HepG2 (cell line): ENCODE data around the gene HCFC1R1. TPM values are rescaled to one million over a fixed set of nuclear protein-coding genes. Genes with fewer than 3 reads are reported as not detected.

Experiments
- ARID4A ChIP-seq: sonication (generic); formaldehyde crosslinking; IDR thresholded peaks from 2 replicates; pipeline ENCODE4 v1.5.0; 2020; ENCODE audit warnings: mild to moderate bottlenecking, missing genetic modification reagents, borderline replicate concordance
- CAMTA2 ChIP-seq: sonication (generic); formaldehyde crosslinking; IDR thresholded peaks from 2 replicates; pipeline ENCODE4 v1.4.0; 2020; ENCODE audit warnings: mild to moderate bottlenecking, missing genetic modification reagents, borderline replicate concordance
- HDAC2 ChIP-seq: sonication (generic); formaldehyde crosslinking; IDR thresholded peaks from 2 replicates; pipeline ENCODE4 v1.4.0; 2020; ENCODE audit warnings: missing genetic modification reagents
- KLF13 ChIP-seq: sonication (generic); formaldehyde crosslinking; IDR thresholded peaks from 2 replicates; pipeline ENCODE4 v1.4.0; 2020; ENCODE audit warnings: mild to moderate bottlenecking, missing genetic modification reagents
- KLF6 ChIP-seq: IDR thresholded peaks from 2 replicates; pipeline ENCODE4 v1.8.0; 2016; ENCODE audit warnings: missing biosample characterization, missing genetic modification reagents
- MIER2 ChIP-seq: IDR thresholded peaks from 2 replicates; pipeline ENCODE4 v1.6.1; 2016; ENCODE audit warnings: missing biosample characterization, missing genetic modification reagents
- MXD3 ChIP-seq: IDR thresholded peaks from 2 replicates; pipeline ENCODE4 v1.6.1; 2016; ENCODE audit warnings: mild to moderate bottlenecking, missing biosample characterization, missing genetic modification reagents
- MZF1 ChIP-seq: sonication (generic); formaldehyde crosslinking; IDR thresholded peaks from 2 replicates; pipeline ENCODE4 v1.8.1; 2023; ENCODE audit warnings: mild to moderate bottlenecking, missing genetic modification reagents, borderline replicate concordance
- NR1H2 ChIP-seq: sonication (generic); formaldehyde crosslinking; IDR thresholded peaks from 2 replicates; pipeline ENCODE4 v1.8.1; 2022; ENCODE audit warnings: low read depth, missing genetic modification reagents, borderline replicate concordance
- NR2F2 ChIP-seq: IDR thresholded peaks from 2 replicates; pipeline ENCODE4 v1.6.1; 2012; ENCODE audit warnings: low read depth, inconsistent platforms, borderline replicate concordance
- SATB2 ChIP-seq: sonication (generic); formaldehyde crosslinking; IDR thresholded peaks from 2 replicates; pipeline ENCODE4 v1.5.0; 2020; ENCODE audit warnings: missing genetic modification reagents
- U2AF2 ChIP-seq: fragments of 200-400 bp; formaldehyde crosslinking; IDR thresholded peaks from 2 replicates; pipeline ENCODE4 v1.6.1; 2017; ENCODE audit warnings: low read depth, mild to moderate bottlenecking, low read length
- ZMYM3 ChIP-seq: sonication (generic); formaldehyde crosslinking; IDR thresholded peaks from 2 replicates; pipeline ENCODE4 v1.5.1; 2020; ENCODE audit warnings: mild to moderate bottlenecking, missing genetic modification reagents
- ZNF12 ChIP-seq: sonication (generic); formaldehyde crosslinking; IDR thresholded peaks from 2 replicates; pipeline ENCODE4 v1.5.0; 2020; ENCODE audit warnings: missing genetic modification reagents
- ZNF274 ChIP-seq: sonication (generic); formaldehyde crosslinking; IDR thresholded peaks from 2 replicates; pipeline ENCODE4 v1.5.1; 2020; ENCODE audit warnings: mild to moderate bottlenecking, missing genetic modification reagents
- ZNF44 ChIP-seq: sonication (generic); formaldehyde crosslinking; IDR thresholded peaks from 2 replicates; pipeline ENCODE4 v1.5.1; 2020; ENCODE audit warnings: mild to moderate bottlenecking, missing genetic modification reagents
- ZNF569 ChIP-seq: sonication (generic); formaldehyde crosslinking; IDR thresholded peaks from 2 replicates; pipeline ENCODE4 v1.5.0; 2020; ENCODE audit warnings: mild to moderate bottlenecking, missing genetic modification reagents, moderate library complexity, borderline replicate concordance
- ZSCAN5A ChIP-seq: sonication (generic); formaldehyde crosslinking; IDR thresholded peaks from 2 replicates; pipeline ENCODE4 v1.8.0; 2022; ENCODE audit warnings: mild to moderate bottlenecking, missing genetic modification reagents, borderline replicate concordance
- polyA plus RNA-seq, 8 experiments: library from polyadenylated mRNA; depleted of rRNA in 3 of 8; stranded (reverse) in 7 of 8; unstranded in 1 of 8; fragments of >200 nt; fragmentation: Illumina TruSeq in 4 of 8; extraction: Trizol in 4 of 8; gene quantifications; 2 replicates each; pipeline versions ENCODE4 v1.2.1 to v1.2.3, GENCODE V29; 2011 to 2016; ENCODE audit warnings: low read depth in 4 of 8, missing spikeins in 1 of 8, mixed read lengths in 1 of 8; ENCODE audit not compliant: insufficient read depth in 1 of 8
- total RNA-seq, 5 experiments: library from RNA; depleted of rRNA; stranded (reverse); fragments of >200 nt; fragmentation: Illumina TruSeq; extraction: Trizol; gene quantifications; 2 replicates each; pipeline ENCODE4 v1.2.3, GENCODE V29; 2016; ENCODE audit warnings: low read depth in 1 of 5
- TF ChIP-seq, protein P1 (sequence below): sonication (generic); formaldehyde crosslinking; IDR thresholded peaks from 2 replicates; pipeline ENCODE4 v1.5.0; 2020; ENCODE audit warnings: missing genetic modification reagents
- TF ChIP-seq, protein P2 (sequence below): sonication (generic); formaldehyde crosslinking; IDR thresholded peaks from 2 replicates; pipeline ENCODE4 v1.4.0; 2020; ENCODE audit warnings: missing genetic modification reagents
- TF ChIP-seq, protein P3 (sequence below): sonication (generic); formaldehyde crosslinking; conservative IDR thresholded peaks from 2 replicates; pipeline ENCODE4 v1.4.0; 2020; ENCODE audit warnings: missing genetic modification reagents

HCFC1R1 gene
- total and polyA plus RNA-seq, 2 of the 13 experiments (the other 11 are each of a cell fraction or from before 2014, with no cell fraction given): 13.8 to 16.1 TPM

GRCh38 chr16:3065069-3065741 lies 41.5 kb upstream of the HCFC1R1 start, which contains the start of gene IL32 (continued):
- TF ChIP-seq ZNF569 (CRISPR knock-in tag) (no peak), NR1H2 (CRISPR knock-in tag) (no peak), ZNF44 (CRISPR knock-in tag) (no peak), NR2F2 (peak; percentile 12; the same call in 1 of the 2 replicates), MZF1 (no peak), HDAC2 (CRISPR knock-in tag) (peak; percentile 67), KLF13 (no peak), ZNF274 (no peak), U2AF2 (no peak), CAMTA2 (CRISPR knock-in tag) (no peak), MXD3 (CRISPR knock-in tag) (0 out of 2 replicates have a peak, but pooled peaks have one; percentile 25), ZMYM3 (peak; percentile 52; the same call in 1 of the 2 replicates), ZSCAN5A (CRISPR knock-in tag) (no peak), KLF6 (CRISPR knock-in tag) (peak; percentile 72; the same call in 1 of the 2 replicates), MIER2 (CRISPR knock-in tag) (no peak), ARID4A (CRISPR knock-in tag) (peak; percentile 83; the same call in 1 of the 2 replicates), ZNF12 (CRISPR knock-in tag) (no peak), SATB2 (CRISPR knock-in tag) (no peak)
- TF ChIP-seq, protein P1, sequence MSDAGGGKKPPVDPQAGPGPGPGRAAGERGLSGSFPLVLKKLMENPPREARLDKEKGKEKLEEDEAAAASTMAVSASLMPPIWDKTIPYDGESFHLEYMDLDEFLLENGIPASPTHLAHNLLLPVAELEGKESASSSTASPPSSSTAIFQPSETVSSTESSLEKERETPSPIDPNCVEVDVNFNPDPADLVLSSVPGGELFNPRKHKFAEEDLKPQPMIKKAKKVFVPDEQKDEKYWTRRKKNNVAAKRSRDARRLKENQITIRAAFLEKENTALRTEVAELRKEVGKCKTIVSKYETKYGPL (CRISPR knock-in tag): no peak
- TF ChIP-seq, protein P2, sequence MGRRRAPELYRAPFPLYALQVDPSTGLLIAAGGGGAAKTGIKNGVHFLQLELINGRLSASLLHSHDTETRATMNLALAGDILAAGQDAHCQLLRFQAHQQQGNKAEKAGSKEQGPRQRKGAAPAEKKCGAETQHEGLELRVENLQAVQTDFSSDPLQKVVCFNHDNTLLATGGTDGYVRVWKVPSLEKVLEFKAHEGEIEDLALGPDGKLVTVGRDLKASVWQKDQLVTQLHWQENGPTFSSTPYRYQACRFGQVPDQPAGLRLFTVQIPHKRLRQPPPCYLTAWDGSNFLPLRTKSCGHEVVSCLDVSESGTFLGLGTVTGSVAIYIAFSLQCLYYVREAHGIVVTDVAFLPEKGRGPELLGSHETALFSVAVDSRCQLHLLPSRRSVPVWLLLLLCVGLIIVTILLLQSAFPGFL (CRISPR knock-in tag): no peak
- TF ChIP-seq, protein P3, sequence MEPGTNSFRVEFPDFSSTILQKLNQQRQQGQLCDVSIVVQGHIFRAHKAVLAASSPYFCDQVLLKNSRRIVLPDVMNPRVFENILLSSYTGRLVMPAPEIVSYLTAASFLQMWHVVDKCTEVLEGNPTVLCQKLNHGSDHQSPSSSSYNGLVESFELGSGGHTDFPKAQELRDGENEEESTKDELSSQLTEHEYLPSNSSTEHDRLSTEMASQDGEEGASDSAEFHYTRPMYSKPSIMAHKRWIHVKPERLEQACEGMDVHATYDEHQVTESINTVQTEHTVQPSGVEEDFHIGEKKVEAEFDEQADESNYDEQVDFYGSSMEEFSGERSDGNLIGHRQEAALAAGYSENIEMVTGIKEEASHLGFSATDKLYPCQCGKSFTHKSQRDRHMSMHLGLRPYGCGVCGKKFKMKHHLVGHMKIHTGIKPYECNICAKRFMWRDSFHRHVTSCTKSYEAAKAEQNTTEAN: no peak
